Globus pallidus (tissue), 1 donor: Measurements from ENCODE around the gene UBR3.
"Not testable (repeated sequence)": the region's sequence is repeated elsewhere in the genome, so short reads cannot be mapped to it uniquely, and the experiment has no call there.

Experiments
- DNase-seq: peaks from one replicate; pipeline ENCODE4 v3.0.0-alpha.2; 2015; ENCODE audit warnings: low spot score

Gene UBR3

GRCh38 chr2:170113168-170113894 lies 286.1 kb downstream of the UBR3 start:
- no peak for DNase-seq

DNA sequence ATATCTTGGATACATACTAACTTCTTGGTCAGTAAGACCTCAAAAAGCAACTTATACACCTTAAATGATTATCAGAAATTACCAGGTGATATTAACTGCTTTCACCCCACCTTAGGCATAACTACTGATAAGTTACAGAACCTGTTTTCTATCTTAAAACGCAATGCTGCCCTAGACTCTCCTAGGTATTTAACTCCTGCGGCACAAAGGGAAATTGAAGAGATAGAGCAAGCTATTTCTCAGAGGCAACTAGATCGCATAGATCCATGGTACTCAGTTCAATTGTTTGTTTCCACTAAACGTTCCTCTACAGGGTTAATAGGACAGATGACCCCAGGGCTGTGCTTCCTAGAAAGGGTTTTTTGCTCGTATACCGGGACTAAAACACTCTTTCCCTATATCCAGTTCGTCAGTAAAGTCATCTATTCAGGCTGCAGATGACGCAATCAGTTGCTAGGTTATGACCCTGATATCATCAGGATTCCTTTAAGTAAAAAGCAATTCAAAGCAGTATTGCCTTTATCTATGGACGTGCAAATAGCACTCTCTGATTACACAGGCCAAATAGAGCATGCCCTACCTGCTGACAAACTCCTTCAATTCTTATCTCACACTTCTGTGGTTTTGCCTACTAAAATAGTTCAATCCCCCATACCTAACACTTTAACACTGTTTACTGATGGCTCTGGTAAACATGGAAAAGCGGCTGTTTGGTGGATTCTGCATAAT lies 288.4 kb downstream of the UBR3 start:
- DNase-seq = no peak

GRCh38 chr2:170118641-170119040 lies 291.4 kb downstream of the UBR3 start:
- no peak for DNase-seq

DNA sequence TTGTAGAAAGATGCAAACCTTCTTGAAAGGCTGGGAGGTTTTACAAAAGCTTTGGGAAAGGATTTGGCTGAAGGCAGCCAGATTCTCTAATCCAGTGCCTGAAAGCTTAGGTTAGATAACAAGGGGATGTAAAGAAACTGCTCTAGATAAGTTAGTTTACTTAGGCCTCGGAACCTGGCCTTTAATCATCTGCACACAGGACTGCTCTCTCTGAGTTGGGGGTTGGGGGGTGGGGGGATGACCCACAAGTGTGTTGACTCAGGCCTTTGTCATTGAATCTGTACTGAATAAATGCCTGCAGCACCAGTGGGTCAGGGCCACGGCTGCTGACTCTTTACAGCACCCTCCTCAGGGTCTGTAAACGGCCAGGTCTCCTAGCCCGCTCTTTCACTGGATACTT lies 292.1 kb downstream of the UBR3 start:
- DNase-seq = not testable (repeated sequence)

GRCh38 chr2:170121689-170122088 lies 294.4 kb downstream of the UBR3 start:
- DNase-seq = no peak

DNA sequence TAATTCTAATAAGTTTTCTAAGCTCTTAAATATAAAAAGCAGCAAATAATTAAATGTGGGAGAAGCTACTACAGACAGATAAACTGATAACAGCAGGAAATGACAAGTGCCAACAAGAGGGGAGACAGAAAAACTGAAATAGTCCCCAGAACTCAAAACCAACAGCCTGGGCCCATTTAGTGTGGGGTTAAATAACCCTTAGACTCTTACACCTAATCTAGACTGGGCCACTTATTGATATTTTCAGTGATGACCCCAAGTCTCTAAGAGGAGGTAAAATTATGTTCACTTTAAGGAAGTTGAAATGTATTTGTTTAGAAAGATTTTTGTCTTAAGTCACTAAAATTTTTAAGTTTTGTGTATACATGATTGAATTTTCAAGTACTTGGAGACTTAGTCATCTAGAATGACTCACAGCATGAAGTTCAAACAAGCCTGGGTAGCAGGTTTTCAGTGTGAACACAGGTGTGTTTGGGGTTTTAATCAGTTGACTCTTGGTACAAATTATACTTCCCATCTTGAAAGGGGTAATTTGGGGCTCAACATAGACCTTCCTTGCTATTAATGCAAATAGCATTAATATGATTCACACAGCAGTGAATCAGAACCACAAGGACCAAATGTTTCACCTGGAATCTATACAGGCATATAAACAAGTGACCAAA lies 295.8 kb downstream of the UBR3 start:
- no peak for DNase-seq

- no peak for DNase-seq
Measured at GRCh38 chr2:170123593-170123992, 296.3 kb downstream of the UBR3 start.

DNA sequence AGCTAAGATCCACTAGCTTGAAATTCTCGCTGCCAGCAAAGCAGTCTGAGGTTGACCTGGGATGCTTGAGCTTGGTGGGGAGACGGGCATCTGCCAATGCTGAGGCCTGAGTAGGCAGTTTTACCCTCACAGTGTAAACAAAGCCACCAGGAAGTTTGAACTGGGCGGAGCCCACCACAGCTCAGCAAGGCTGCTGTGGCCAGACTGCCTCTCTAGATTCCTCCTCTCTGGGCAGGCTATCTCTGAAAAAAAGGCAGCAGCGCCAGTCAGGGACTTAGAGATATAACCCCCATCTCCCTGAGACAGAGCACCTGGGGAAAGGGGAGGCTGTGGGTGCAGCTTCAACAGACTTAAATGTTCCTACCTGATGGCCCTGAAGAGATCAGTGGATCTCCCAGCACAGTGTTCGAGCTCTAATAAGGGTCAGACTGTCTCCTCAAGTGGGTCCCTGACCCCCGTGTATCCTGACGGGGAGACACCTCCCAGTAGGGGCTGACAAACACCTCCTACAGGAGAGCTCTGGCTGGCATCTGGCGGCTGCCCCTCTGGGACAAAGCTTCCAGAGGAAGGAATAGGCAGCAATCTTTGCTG lies 299.0 kb downstream of the UBR3 start:
- DNase-seq = not testable (repeated sequence)
